GM18951 (cell line): Measurements from ENCODE around the gene FGFRL1.

Source experiments
- POLR2A ChIP-seq: IDR thresholded peaks from 4 replicates; pipeline ENCODE4 v1.6.1; 2011; ENCODE audit warnings: mild to moderate bottlenecking; ENCODE audit not compliant: insufficient read length, insufficient read depth; ENCODE audit errors: extremely low read depth
- in situ Hi-C: fragments of 300-500 bp; cut with MboI; formaldehyde crosslinking; loops from one replicate; pipeline ENCODE4 v1.12.0; 2022; ENCODE audit warnings: low sequenced_read_pairs, mixed read lengths, inconsistent platforms; ENCODE audit not compliant: unreplicated experiment

Gene FGFRL1

DNA sequence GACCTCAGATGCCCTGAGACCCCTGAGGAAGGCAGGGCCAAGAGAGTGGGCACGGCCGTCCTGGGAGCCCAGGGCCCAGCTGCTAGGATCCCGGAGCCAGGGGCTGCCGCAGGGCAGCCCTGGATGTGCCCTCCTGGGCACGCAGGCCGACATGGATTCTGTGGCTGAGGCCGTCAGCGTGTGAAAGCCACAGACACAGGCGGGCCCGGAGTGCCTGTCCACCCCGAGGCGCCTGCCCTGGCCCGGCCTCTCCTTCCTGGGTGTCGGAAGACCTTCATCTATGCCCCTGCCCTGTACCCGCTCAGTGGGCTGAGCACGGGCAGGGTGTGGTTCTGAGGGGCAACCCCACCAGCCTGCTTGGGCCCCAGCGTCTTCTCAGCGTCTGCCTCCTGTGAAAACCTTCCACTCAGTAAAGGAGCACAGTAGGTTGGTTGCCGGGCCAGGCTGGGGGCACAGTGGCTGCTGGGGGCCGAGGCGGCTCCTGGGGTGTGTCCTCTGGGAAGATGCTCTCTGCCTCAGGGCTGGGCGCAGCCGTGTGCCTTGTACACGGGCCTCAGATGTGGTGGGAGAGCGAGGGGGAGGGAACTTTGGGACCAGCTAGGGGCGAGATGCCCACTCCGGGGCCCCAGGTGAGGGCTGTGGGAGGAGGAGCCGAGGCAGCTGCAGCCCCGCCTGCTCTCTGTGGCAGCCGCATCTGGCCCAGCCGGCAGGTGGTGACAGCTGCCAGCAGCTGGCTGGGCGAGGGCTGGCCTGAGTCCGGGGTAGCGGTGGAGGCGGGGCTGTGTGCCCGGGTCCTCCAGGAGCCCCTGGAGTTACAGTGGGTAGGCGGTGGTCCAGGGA, 20.8 kb downstream of the FGFRL1 start:
- in situ Hi-C loops, result no loop called here
- TF ChIP-seq POLR2A, result no peak

- in situ Hi-C loops, result no loop called here
Measured at GRCh38 chr4:1032861-1033260, 21.4 kb downstream of the FGFRL1 start.

GRCh38 chr4:1033840-1034551, 22.6 kb downstream of the FGFRL1 start:
- in situ Hi-C loops, result no loop called here
- no peak for TF ChIP-seq POLR2A

More at GRCh38 chr4:1032861-1033260, 21.4 kb downstream of the FGFRL1 start:
- no peak for TF ChIP-seq POLR2A

GRCh38 chr4:1035510-1035909, 24.1 kb downstream of the FGFRL1 start:
- no peak for TF ChIP-seq POLR2A
- in situ Hi-C loops, result no loop called here

DNA sequence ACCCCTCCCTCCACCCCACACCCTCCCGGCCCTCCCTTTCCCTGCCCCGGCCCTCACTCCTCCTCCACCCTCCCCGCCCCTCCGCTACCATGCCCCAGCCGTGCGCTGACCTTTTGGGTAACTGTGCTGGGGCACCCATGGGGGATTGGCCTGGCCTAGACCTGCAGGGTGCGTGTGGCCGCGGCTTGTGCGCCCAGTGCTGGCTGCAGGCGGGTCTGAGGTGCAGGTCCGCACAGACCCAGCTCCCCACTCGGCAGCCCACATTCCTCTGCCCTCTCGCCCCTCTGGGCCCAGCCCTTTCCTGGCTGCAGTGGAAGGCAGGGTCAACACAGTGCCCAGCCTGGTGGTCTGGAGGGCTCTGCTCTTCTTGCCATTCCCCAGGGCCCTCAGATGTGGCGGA, 24.7 kb downstream of the FGFRL1 start:
- in situ Hi-C loops, result no loop called here
- TF ChIP-seq POLR2A, result no peak

GRCh38 chr4:1036976-1037810, 25.8 kb downstream of the FGFRL1 start:
- TF ChIP-seq POLR2A, result no peak

DNA sequence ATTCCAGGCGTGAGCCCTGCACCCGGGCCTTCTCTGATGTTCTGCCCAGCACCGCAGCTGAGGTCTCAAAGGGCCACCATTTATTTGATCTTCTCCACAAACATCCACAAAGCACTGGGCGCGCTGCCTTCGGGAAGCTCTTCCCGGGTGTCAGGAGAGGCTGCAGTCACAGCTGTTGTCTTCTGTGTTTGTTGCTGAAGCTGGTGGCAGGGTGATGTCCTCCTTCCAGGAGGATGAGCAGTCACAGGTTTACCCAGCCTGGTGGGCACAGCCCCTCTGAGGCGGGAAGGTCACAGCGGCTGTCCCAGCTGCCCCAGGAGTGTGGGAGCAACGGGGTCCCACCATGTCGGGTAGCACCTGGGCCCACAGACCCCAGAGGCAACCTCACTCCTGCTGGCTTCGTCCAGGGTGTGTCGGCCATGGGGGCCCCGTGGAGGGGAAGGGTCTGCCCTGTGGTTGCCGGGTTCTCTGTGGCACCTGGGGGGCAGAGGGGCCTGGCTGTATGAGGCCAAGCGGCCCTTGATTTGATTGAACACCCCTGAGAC, 27.6 kb downstream of the FGFRL1 start:
- in situ Hi-C loops, result no loop called here

More at GRCh38 chr4:1036976-1037810, 25.8 kb downstream of the FGFRL1 start:
- in situ Hi-C loops, result no loop called here

DNA sequence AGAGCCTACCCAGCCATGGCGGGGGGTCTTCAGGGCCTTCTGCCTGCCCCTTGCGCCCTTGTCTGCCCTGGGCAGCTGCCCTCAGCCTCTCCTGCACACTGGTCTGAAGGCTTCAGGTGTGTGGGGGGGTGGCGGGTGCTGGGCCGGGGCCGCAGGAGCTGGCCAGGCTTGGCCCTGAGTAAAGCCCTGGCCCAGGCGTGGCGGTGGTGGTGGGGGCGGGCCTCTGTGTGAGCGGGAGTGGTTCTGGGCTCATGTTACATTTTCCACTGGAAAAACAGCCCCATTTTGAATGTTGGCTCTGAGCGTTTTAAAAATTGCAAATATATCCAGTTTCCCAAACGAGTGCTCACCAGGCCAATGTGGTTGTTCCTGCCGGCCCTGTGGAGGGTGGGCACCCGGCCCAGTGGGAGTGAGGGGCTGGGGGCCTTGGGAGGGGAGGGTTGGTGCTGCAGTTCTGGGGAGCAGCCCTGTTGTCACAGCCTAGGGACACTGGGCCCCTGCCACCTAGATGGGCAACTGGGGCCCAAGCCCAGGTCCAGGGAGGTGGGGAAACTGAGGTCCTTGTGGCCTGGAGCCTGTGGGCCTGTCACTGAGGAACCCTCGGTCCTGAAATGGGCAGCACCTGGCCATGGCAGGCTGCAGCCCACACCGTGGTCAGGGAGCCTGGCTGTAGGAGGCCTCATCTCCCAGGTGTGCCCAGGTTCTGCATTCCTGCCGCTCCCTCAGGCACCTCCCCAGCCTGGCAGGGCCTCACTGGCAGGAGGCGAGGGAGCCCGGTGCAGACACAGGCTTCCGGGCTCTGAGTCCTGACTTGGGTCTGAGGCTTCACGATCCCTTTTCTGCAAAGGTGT, 28.3 kb downstream of the FGFRL1 start:
- TF ChIP-seq POLR2A, result no peak
- in situ Hi-C loops, result no loop called here

More for the DNA sequence above, 27.6 kb downstream of the FGFRL1 start:
- TF ChIP-seq POLR2A, result no peak

DNA sequence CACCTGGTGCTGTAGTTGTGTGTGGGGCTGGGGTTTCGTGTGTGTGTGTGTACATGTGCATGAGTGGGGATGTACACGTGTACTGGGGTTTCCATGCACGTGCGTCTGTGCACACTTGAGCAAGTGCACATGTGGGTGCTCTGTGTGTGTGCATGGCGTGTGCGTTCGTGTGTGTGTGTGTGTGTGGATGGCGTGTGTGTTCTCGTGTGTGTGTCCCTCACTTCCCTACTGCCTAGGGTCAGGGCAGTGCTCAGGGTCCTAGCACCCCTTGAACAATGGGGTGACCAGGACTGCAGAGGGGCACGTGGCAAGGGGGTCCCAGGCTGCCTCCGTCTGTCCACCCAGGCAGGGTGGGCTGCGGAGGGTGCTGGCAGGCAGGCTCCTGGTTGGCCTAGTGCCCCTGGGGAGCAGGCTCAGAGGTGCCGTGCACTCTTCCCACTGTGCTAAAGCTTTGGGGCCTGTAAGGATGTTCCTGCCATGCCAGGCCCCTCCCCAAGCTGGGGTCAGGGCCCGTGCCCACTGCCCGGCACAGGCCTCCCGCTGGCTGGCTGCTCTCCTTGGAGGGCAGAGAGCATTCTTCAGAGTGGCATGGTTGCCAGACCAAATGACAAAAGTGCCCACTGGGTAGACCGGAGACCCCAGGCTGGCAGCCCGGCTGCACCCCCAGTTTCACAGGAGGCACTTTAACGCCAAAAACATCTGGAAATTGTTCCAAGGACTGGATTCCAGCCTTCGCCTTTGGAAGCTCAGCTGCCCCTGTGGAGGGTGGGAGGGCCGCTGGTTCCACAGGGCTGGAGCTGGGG, 29.1 kb downstream of the FGFRL1 start:
- TF ChIP-seq POLR2A, result no peak
- in situ Hi-C loops, result no loop called here

DNA sequence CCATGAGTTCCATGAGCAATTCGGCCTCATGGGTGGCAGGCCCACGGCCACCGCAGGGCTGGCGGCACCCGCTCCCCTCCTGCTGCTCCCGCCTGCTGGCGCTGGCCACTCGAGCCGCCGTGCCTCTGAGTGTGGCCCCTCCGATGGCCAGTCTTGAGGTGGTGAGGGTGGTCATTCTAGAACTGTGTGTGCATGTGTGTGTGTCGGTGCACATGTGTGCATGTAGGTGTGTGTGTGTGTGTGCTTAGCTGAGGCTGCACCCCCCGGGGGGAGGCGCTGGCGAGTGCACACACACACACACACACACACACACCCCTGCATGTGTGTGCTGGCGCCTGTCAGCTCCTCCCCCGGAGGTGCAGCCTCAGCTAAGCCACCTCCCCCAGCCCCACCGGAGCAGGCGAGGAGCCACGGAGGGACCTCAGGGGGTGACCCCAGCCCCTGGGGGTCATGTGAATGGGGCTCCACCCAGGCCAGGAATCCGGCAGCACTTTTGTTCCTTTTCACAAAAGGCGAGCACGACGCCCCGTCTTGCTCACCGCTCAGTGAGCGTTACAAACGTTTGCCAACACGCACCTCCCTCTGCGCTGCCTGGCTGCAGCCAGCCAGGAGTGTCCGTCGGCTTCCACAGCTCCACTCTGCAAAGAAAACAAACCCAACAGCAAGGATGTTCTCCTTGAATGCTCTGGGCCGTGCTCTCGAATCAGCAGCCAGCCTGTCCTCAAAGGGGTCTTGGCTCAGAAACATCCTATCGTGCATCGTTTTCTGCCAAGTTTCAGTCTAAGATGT, 29.9 kb downstream of the FGFRL1 start:
- in situ Hi-C loops, result no loop called here
- no peak for TF ChIP-seq POLR2A

DNA sequence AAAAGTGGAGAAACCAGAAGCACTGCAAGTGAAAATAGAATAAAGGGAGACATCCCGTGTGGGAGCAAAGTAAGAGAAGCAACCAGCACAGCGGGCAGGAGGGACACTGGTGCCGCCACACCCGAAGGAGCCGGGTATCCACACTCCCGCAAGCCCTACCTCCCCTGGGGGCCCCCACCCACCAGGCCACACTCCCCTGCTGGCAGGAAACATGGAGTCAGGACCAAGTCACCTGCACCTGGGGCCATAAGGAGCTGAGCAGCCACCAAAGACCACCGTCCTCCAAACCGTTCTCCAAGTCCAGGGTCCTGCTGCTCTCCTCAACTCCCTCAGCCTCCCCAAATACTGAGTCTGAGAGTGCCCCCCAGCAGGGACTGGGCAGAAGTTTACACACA, 30.5 kb downstream of the FGFRL1 start:
- no peak for TF ChIP-seq POLR2A
- in situ Hi-C loops, result no loop called here
